NB4 (cell line): ENCODE measurements around the gene MEGF11.

ENCODE experiments used
- DNase-seq: peaks from one replicate; pipeline ENCODE4 v3.0.0; 2010; ENCODE audit warnings: low read depth
- H3K4me3 ChIP-seq: one replicate; pipeline ENCODE4 v1.5.1; 2011; ENCODE audit warnings: mild to moderate bottlenecking, low read depth, low read length, moderate library complexity
- MYC ChIP-seq: IDR thresholded peaks from 2 replicates; pipeline ENCODE4 v1.6.1; 2011; ENCODE audit warnings: low read depth, low read length
- POLR2A ChIP-seq: IDR thresholded peaks from 2 replicates; pipeline ENCODE4 v1.6.1; 2011; ENCODE audit warnings: mild to moderate bottlenecking; ENCODE audit not compliant: insufficient read length; ENCODE audit errors: extremely low read depth
- TF ChIP-seq, protein P1 (sequence below): IDR thresholded peaks from 2 replicates; pipeline ENCODE4 v1.6.1; 2011; ENCODE audit warnings: low read depth, low read length
- TF ChIP-seq, protein P2 (sequence below): IDR thresholded peaks from one replicate; pipeline ENCODE4 v1.5.1; 2012; ENCODE audit warnings: low read depth, low read length

The MEGF11 gene

DNA sequence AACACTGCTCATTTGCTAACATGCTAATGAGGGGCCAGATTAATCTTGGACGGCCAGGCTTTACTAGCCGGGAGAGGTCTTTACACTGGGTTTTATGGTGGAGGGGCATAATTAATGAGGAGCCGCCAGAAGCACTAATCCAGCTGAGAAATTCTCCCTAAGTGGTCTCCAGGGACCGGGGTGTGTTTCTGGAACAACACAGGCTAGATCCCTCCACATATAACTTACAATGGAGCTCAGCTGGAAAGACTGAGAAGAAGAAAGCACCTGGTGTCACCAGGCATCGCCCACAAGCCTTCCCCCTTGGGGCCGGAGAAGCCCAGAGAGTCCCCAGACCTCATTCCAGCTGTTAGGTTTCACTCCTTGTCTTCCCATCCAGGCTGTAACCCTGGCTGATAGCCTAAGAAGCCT, 127.5 kb downstream of the MEGF11 start:
- DNase-seq, result no peak
- no peak for TF ChIP-seq MYC
- TF ChIP-seq, protein P1, sequence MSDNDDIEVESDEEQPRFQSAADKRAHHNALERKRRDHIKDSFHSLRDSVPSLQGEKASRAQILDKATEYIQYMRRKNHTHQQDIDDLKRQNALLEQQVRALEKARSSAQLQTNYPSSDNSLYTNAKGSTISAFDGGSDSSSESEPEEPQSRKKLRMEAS, result no peak
- TF ChIP-seq POLR2A, result no peak
- TF ChIP-seq, protein P2, sequence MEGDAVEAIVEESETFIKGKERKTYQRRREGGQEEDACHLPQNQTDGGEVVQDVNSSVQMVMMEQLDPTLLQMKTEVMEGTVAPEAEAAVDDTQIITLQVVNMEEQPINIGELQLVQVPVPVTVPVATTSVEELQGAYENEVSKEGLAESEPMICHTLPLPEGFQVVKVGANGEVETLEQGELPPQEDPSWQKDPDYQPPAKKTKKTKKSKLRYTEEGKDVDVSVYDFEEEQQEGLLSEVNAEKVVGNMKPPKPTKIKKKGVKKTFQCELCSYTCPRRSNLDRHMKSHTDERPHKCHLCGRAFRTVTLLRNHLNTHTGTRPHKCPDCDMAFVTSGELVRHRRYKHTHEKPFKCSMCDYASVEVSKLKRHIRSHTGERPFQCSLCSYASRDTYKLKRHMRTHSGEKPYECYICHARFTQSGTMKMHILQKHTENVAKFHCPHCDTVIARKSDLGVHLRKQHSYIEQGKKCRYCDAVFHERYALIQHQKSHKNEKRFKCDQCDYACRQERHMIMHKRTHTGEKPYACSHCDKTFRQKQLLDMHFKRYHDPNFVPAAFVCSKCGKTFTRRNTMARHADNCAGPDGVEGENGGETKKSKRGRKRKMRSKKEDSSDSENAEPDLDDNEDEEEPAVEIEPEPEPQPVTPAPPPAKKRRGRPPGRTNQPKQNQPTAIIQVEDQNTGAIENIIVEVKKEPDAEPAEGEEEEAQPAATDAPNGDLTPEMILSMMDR, result no peak
- H3K4me3 ChIP-seq, result no peak overlapping the region

DNA sequence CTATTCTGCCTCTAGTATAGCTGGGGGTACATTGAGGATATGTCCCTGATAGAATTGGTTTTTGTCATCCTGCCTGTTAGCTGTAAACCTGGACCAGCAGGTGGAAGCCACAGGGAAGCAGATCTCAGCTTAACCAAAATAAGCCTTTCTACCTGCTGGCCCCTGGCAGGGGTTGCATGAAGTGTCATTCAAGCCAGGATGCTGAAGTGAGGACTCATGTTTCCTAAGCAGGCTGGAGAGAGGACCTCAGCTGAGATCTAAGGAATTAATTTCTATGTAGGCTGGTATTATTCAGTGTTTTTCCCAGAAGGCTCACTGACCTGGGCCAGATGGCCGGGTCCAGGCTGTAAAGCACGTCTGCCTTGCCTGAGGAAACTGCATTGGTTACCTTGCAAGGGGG, 128.9 kb downstream of the MEGF11 start:
- H3K4me3 ChIP-seq, result no peak overlapping the region
- no peak for DNase-seq
- no peak for TF ChIP-seq POLR2A
- TF ChIP-seq, protein P2, result no peak
- TF ChIP-seq, protein P1, result no peak
- no peak for TF ChIP-seq MYC

DNA sequence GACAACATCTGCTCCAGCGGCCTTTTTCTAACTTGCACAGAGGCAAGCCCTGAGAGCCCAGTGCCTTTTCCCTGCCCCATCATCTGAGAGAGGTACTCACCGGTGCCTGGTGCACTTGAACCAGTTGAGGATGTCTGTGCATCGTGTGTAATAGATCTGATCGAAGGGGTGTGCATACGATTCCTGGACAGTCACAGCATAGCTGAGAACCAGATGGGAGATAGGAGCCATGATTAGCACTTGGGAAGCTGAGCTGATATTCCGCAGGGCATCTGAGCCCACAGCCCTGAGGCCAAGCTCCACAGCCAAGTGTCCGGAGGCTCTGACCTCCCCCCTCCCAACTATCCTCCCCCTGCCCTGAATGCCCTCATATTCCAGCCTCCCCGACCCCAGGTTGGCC, 129.8 kb downstream of the MEGF11 start:
- no peak overlapping the region for H3K4me3 ChIP-seq
- TF ChIP-seq, protein P1, result no peak
- TF ChIP-seq, protein P2, result no peak
- TF ChIP-seq MYC (no peak), POLR2A (no peak)

DNA sequence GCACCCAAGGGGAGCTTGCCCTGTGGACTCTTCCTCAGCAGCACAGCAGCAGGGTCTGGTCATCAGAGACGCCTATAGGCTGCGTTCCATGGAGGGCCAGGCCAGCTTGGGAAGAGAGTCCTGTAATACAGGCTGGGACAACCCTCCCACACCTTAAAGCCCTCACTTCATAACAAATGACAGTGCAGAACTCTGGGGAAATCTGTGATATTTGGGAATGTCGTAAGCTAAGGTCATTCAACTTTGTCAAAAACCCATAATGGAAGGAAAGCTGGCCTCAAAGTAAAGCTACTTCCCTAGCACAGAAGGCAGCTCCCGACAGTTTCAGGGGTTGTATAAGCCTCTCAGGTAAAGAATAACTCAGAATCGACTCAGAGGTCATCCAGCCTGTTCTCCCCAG, 133.1 kb downstream of the MEGF11 start:
- no peak for DNase-seq
- TF ChIP-seq, protein P1, result no peak
- TF ChIP-seq, protein P2, result no peak
- TF ChIP-seq POLR2A (no peak), MYC (no peak)
- no peak overlapping the region for H3K4me3 ChIP-seq

More for the DNA sequence above, 129.8 kb downstream of the MEGF11 start:
- DNase-seq, result no peak

DNA sequence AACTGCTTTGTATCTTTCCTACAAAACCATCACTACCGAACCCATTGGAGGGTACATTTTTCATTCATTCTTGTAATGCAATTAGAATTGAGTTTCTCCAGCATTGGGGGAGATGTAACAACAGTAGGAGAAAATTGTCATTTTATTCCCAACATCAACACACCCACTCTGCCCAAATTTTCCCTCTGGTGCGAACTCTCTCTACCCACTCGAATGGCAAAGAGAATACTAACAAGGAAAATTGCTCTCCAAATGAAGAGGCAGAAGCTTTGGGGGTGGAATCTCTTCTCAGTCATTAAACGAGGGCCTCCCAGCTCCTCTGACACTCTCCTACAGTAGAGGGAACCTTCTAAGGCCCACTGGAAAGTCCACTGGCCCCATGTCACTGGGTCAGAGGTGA, 135.7 kb downstream of the MEGF11 start:
- DNase-seq, result no peak
- TF ChIP-seq, protein P1, result no peak
- no peak for TF ChIP-seq MYC
- no peak for TF ChIP-seq POLR2A
- TF ChIP-seq, protein P2, result no peak

More for the DNA sequence above, 135.7 kb downstream of the MEGF11 start:
- H3K4me3 ChIP-seq, result no peak overlapping the region
